Mononuclear cell (primary cell): ENCODE data around the gene CXCL14. TPM values are rescaled to one million over a fixed set of nuclear protein-coding genes. Genes with fewer than 3 reads are reported as not detected.
"Not testable (repeated sequence)": the region's sequence is repeated elsewhere in the genome, so short reads cannot be mapped to it uniquely, and the experiment has no call there.

Source experiments
- H3K27me3 ChIP-seq: 2 replicates; pipeline ENCODE4 v1.6.0; 2011; ENCODE audit warnings: low read length, control low read depth; ENCODE audit not compliant: insufficient read depth
- H3K4me1 ChIP-seq: 2 replicates; pipeline ENCODE4 v1.5.1; 2011; ENCODE audit warnings: mild to moderate bottlenecking, low read length, control low read depth; ENCODE audit not compliant: insufficient read depth
- H3K4me3 ChIP-seq: 2 replicates; pipeline ENCODE4 v1.5.1; 2011; ENCODE audit warnings: mild to moderate bottlenecking, low read length, moderate library complexity
- H3K9me3 ChIP-seq: 2 replicates; pipeline ENCODE4 v1.5.1; 2011; ENCODE audit warnings: low read depth, mild to moderate bottlenecking, control low read depth, low read length
- total RNA-seq: library from RNA; depleted of rRNA; stranded (reverse); fragments of >200 nt; gene quantifications from one replicate; pipeline ENCODE4 v1.2.3, GENCODE V29; 2012

The CXCL14 gene
- total RNA-seq, 1 donor, result not detected

- Histone ChIP-seq H3K4me3 (no peak overlapping the region), H3K4me1 (no peaks in the 10 kb centered on the region), H3K27me3 (peaks cover 90% of the 10 kb centered on the region), H3K9me3 (no peaks in the 10 kb centered on the region)
Measured at GRCh38 chr5:135534609-135535419, 44.0 kb downstream of the CXCL14 start.

- H3K27me3 ChIP-seq, result peaks cover 90% of the 10 kb centered on the region
- H3K4me1 ChIP-seq, result no peaks in the 10 kb centered on the region
- no peak overlapping the region for H3K4me3 ChIP-seq
- no peaks in the 10 kb centered on the region for H3K9me3 ChIP-seq
Measured at GRCh38 chr5:135533794-135534193, 45.0 kb downstream of the CXCL14 start.

- peaks cover 87% of the 10 kb centered on the region for H3K27me3 ChIP-seq
- H3K4me3 ChIP-seq, result no peak overlapping the region
- no peaks in the 10 kb centered on the region for H3K4me1 ChIP-seq
- H3K9me3 ChIP-seq, result no peaks in the 10 kb centered on the region
Measured at GRCh38 chr5:135533334-135533733, 45.5 kb downstream of the CXCL14 start.

- H3K4me1 ChIP-seq, H3K4me3 ChIP-seq, H3K9me3 ChIP-seq: not testable (repeated sequence)
- peaks cover 64% of the 10 kb centered on the region for H3K27me3 ChIP-seq
Measured at GRCh38 chr5:135529576-135529975, 49.2 kb downstream of the CXCL14 start.

GRCh38 chr5:135526924-135527323 is 51.9 kb downstream of the CXCL14 start:
- H3K4me3 ChIP-seq, result no peak overlapping the region
- H3K27me3 ChIP-seq, result peaks cover 48% of the 10 kb centered on the region
- H3K9me3 ChIP-seq, result no peaks in the 10 kb centered on the region
- no peaks in the 10 kb centered on the region for H3K4me1 ChIP-seq

GRCh38 chr5:135521964-135522363 is 56.8 kb downstream of the CXCL14 start:
- Histone ChIP-seq H3K9me3 (no peaks in the 10 kb centered on the region), H3K27me3 (peaks cover 53% of the 10 kb centered on the region), H3K4me1 (no peaks in the 10 kb centered on the region), H3K4me3 (no peak overlapping the region)

Other genes with a start within 250 kb of the CXCL14 start
- gene MACROH2A1, start 179.8 kb downstream of the CXCL14 start, total RNA-seq, result 337 TPM
- 0.10 TPM for gene DCANP1, start 131.6 kb downstream of the CXCL14 start, total RNA-seq
- gene TIFAB, start 126.6 kb downstream of the CXCL14 start, total RNA-seq, result under 0.01 TPM
- gene NEUROG1, start 43.0 kb downstream of the CXCL14 start, total RNA-seq, result not detected